Posterior cingulate gyrus (tissue), 11 donors: ENCODE data around the gene HOXC5.

ENCODE experiments used
- DNase-seq, 10 donors: peaks; one replicate each; pipeline versions ENCODE4 v3.0.0 to v3.0.0-alpha.2; 2020 to 2021; ENCODE audit warnings: mixed read lengths in 3 of 10
- intact Hi-C: fragments of 100-400 bp; cut with DNase I; formaldehyde crosslinking; loops from one replicate; pipeline ENCODE4 v1.15.1; 2023

Gene HOXC5

GRCh38 chr12:53995002-53995377 lies 37.9 kb upstream of the HOXC5 start:
- intact Hi-C loops: no loop called here
- no peak for DNase-seq

- no peak for DNase-seq
- intact Hi-C loops: no loop called here
These were observed 37.2 kb upstream of the HOXC5 start for GRCh38 chr12:53995378-53996239.

GRCh38 chr12:53996240-53997203 lies 36.3 kb upstream of the HOXC5 start:
- intact Hi-C loops: no loop called here
- peak in 1 of 10 donors; percentile 39 for DNase-seq

GRCh38 chr12:53997204-53998109 lies 35.4 kb upstream of the HOXC5 start:
- DNase-seq: no peak

GRCh38 chr12:53998110-53998899 lies 34.5 kb upstream of the HOXC5 start:
- intact Hi-C loops: no loop called here

More at GRCh38 chr12:53997204-53998109, 35.4 kb upstream of the HOXC5 start:
- intact Hi-C loops: no loop called here

GRCh38 chr12:53998900-53999236 lies 34.0 kb upstream of the HOXC5 start:
- intact Hi-C loops: no loop called here
- no peak for DNase-seq

More at GRCh38 chr12:53998110-53998899, 34.5 kb upstream of the HOXC5 start:
- DNase-seq: no peak

- intact Hi-C loops: no loop called here
These were observed 33.2 kb upstream of the HOXC5 start for GRCh38 chr12:53999559-54000115.

GRCh38 chr12:54000116-54001114 lies 32.4 kb upstream of the HOXC5 start, which contains the start of gene HOXC9:
TSS of gene HOXC9 (plus strand) at chr12:54000161. CDS start at chr12:54000189, 28 bp downstream.
- intact Hi-C loops: no loop called here
- no peak for DNase-seq

More at GRCh38 chr12:53999559-54000115, 33.2 kb upstream of the HOXC5 start:
- DNase-seq: no peak

- peak in 1 of 10 donors; percentile 27 for DNase-seq
- intact Hi-C loops: no loop called here
These were observed 31.3 kb upstream of the HOXC5 start for GRCh38 chr12:54001283-54002187.

- intact Hi-C loops: no loop called here
- DNase-seq: peak in 1 of 10 donors; percentile 47
These were observed 30.5 kb upstream of the HOXC5 start for GRCh38 chr12:54002278-54002914.

- DNase-seq: peak in 1 of 10 donors; percentile 1
- intact Hi-C loops: no loop called here
These were observed 29.9 kb upstream of the HOXC5 start for GRCh38 chr12:54002915-54003389.

GRCh38 chr12:54003625-54004024 lies 29.2 kb upstream of the HOXC5 start:
- intact Hi-C loops: no loop called here
- DNase-seq: no peak

GRCh38 chr12:54004063-54004840 lies 28.6 kb upstream of the HOXC5 start:
- intact Hi-C loops: no loop called here
- DNase-seq: peak in 1 of 10 donors; percentile 70

- DNase-seq: peak in 1 of 10 donors; percentile 20
- intact Hi-C loops: no loop called here
These were observed 27.9 kb upstream of the HOXC5 start for GRCh38 chr12:54004841-54005530.

- no peak for DNase-seq
- intact Hi-C loops: no loop called here
These were observed 27.4 kb upstream of the HOXC5 start for GRCh38 chr12:54005531-54005852.
